Stomach (tissue), 9 donors: Measurements from ENCODE around the gene EYA2. TPM values are rescaled to one million over a fixed set of nuclear protein-coding genes. Genes with fewer than 3 reads are reported as not detected.

Experiments
- DNase-seq, 2 donors: peaks; one replicate each; pipeline versions ENCODE4 v3.0.0 to v3.0.0-alpha.2; 2013 to 2019
- H3K27ac ChIP-seq, 5 donors: fragments of 200-600 bp in 4 of 5; sonication (generic) in 4 of 5; one replicate each; pipeline ENCODE4 v1.5.1; 2013 to 2019; ENCODE audit warnings: mild to moderate bottlenecking in 1 of 5, moderate library complexity in 1 of 5
- H3K27me3 ChIP-seq, 3 donors: fragments of 200-600 bp; sonication (generic); one replicate each; pipeline ENCODE4 v1.5.1; 2017 to 2019; ENCODE audit warnings: mixed run types in 1 of 3
- H3K36me3 ChIP-seq, 4 donors: fragments of 200-600 bp; sonication (generic); 1 replicate in 3 of 4; 2 replicates in 1 of 4; pipeline ENCODE4 v1.5.1; 2016 to 2019
- H3K4me1 ChIP-seq, 4 donors: fragments of 200-600 bp; sonication (generic); one replicate each; pipeline ENCODE4 v1.5.1; 2016 to 2019
- H3K4me3 ChIP-seq, 4 donors: fragments of 200-600 bp; sonication (generic) in 3 of 4; one replicate each; pipeline ENCODE4 v1.5.1; 2016 to 2019; ENCODE audit warnings: mild to moderate bottlenecking in 1 of 4
- H3K9me3 ChIP-seq, 4 donors: fragments of 200-600 bp; sonication (generic); one replicate each; pipeline ENCODE4 v1.5.1; 2016 to 2019
- CTCF ChIP-seq, 7 experiments: fragments of 450-650 bp in 4 of 7; fragments of 200-600 bp in 3 of 7; sonication (generic) in 3 of 7; IDR thresholded peaks; one replicate each; pipeline ENCODE4 v1.5.1; 2016 to 2019; ENCODE audit warnings: antibody characterized with exemption in 7 of 7, control low read depth in 2 of 7, mild to moderate bottlenecking in 1 of 7
- EP300 ChIP-seq: sonication (generic); formaldehyde crosslinking; IDR thresholded peaks from one replicate; pipeline ENCODE4 v1.6.1; 2017; ENCODE audit warnings: antibody characterized with exemption
- POLR2A ChIP-seq, 4 donors: fragments of 450-650 bp; IDR thresholded peaks; one replicate each; pipeline ENCODE4 v1.6.1; 2016; ENCODE audit warnings: antibody characterized with exemption in 4 of 4, control low read depth in 2 of 4, mild to moderate bottlenecking in 1 of 4, moderate library complexity in 1 of 4
- POLR2AphosphoS5 ChIP-seq, 3 donors: sonication (generic); formaldehyde crosslinking; IDR thresholded peaks; one replicate each; pipeline ENCODE4 v1.6.1; 2016; ENCODE audit warnings: antibody characterized with exemption in 3 of 3
- WGBS, 5 donors: extraction: QIAGEN DNeasy Blood & Tissue Kit in 3 of 5; methylation state at CpG; one replicate each; pipeline versions ENCODE4 v1.1.5 to v1.1.7; 2013 to 2018; 5-methylcytosine and 5-hydroxymethylcytosine counted together
- intact Hi-C: fragments of 100-400 bp; cut with DNase I; formaldehyde crosslinking; loops from one replicate; pipeline ENCODE4 v1.15.1; 2023; ENCODE audit warnings: low total_unique reads
- polyA plus RNA-seq, 3 donors: library from polyadenylated mRNA; stranded (reverse); fragments of 200-250 nt; gene quantifications; one replicate each; pipeline ENCODE4 v1.2.3, GENCODE V29; 2013
- total RNA-seq, 5 donors: library from RNA; depleted of rRNA; stranded (reverse); fragments of >200 nt; gene quantifications; one replicate each; pipeline versions ENCODE4 v1.1.0 to v1.2.3, GENCODE V29; 2014 to 2016
- donor health status: healthy with polysubstance abuse.
- donor health status: Bipolar disorder and iron deficiency.
- donor health status: healthy.

The EYA2 gene
- total and polyA plus RNA-seq, 8 donors = 1.8 to 86.2 (median 5.5) TPM

GRCh38 chr20:47125758-47126591 lies 231.3 kb downstream of the EYA2 start:
- Histone ChIP-seq H3K4me1 (peaks cover 24 to 31% (median 29%) of the 10 kb centered on the region in 4 donors), H3K27me3 (peaks cover 0 to 16% (median 0%) of the 10 kb centered on the region in 3 donors), H3K4me3 (no peak overlapping the region), H3K36me3 (no peaks in the 10 kb centered on the region), H3K9me3 (no peaks in the 10 kb centered on the region), H3K27ac (peak overlapping the region; percentile 51 to 80 (median 74))
- 45 to 60% (median 55%) methylated on average over 12 to 20 of the region's 20 CpGs for WGBS, 5 donors
- TF ChIP-seq EP300 = no peak
- no peak for TF ChIP-seq POLR2AphosphoS5 (IDR thresholded peaks at IDR 0.05)
- TF ChIP-seq CTCF (IDR thresholded peaks at IDR 0.05) = no peak
- TF ChIP-seq POLR2A (IDR thresholded peaks at IDR 0.05) = no peak
- DNase-seq = peak in 1 of 2 donors; percentile 30
- intact Hi-C loops = no loop called here

- no peaks in the 10 kb centered on the region for H3K9me3 ChIP-seq
- no peak for DNase-seq
- H3K27me3 ChIP-seq = peaks cover 0 to 16% (median 0%) of the 10 kb centered on the region in 3 donors
- TF ChIP-seq EP300 (no peak), POLR2A (IDR thresholded peaks at IDR 0.05) (no peak), CTCF (IDR thresholded peaks at IDR 0.05) (no peak), POLR2AphosphoS5 (IDR thresholded peaks at IDR 0.05) (no peak)
- H3K27ac ChIP-seq = peak overlapping the region in 2 of 5 donors; percentile 51 to 76
- WGBS, 5 donors = 66 to 74% (median 71%) methylated on average over 5 of the region's 5 CpGs
- H3K4me3 ChIP-seq = no peak overlapping the region
- H3K36me3 ChIP-seq = no peaks in the 10 kb centered on the region
- intact Hi-C loops = no loop called here
- H3K4me1 ChIP-seq = peaks cover 24 to 31% (median 29%) of the 10 kb centered on the region in 4 donors
Measured at GRCh38 chr20:47126709-47127108, 232.1 kb downstream of the EYA2 start.

GRCh38 chr20:47127546-47127945 lies 232.9 kb downstream of the EYA2 start:
- intact Hi-C loops = no loop called here
- peaks cover 0 to 16% (median 0%) of the 10 kb centered on the region in 3 donors for H3K27me3 ChIP-seq
- peak overlapping the region in 4 of 5 donors; percentile 1 to 43 (median 26) for H3K27ac ChIP-seq
- TF ChIP-seq POLR2A (IDR thresholded peaks at IDR 0.05) = no peak
- H3K9me3 ChIP-seq = no peaks in the 10 kb centered on the region
- no peaks in the 10 kb centered on the region for H3K36me3 ChIP-seq
- H3K4me1 ChIP-seq = peaks cover 24 to 31% (median 29%) of the 10 kb centered on the region in 4 donors
- 64 to 74% (median 68%) methylated on average over 5 of the region's 5 CpGs for WGBS, 5 donors
- H3K4me3 ChIP-seq = no peak overlapping the region
- no peak for DNase-seq

GRCh38 chr20:47127999-47128398 lies 233.4 kb downstream of the EYA2 start:
- 12 to 47% (median 30%) methylated on average over 6 of the region's 6 CpGs for WGBS, 5 donors
- peak in 1 of 3 donors; percentile 13 for TF ChIP-seq POLR2AphosphoS5 (IDR thresholded peaks at IDR 0.05)
- no peak for TF ChIP-seq EP300
- intact Hi-C loops = no loop called here

GRCh38 chr20:47129306-47129705 lies 234.7 kb downstream of the EYA2 start:
- H3K27me3 ChIP-seq = peaks cover 0 to 13% (median 0%) of the 10 kb centered on the region in 3 donors
- no peak overlapping the region for H3K27ac ChIP-seq
- intact Hi-C loops = no loop called here
- H3K4me3 ChIP-seq = no peak overlapping the region
- H3K4me1 ChIP-seq = peaks cover 24 to 30% (median 27%) of the 10 kb centered on the region in 4 donors
- no peak for TF ChIP-seq EP300
- no peak for TF ChIP-seq CTCF (IDR thresholded peaks at IDR 0.05)
- TF ChIP-seq POLR2AphosphoS5 (IDR thresholded peaks at IDR 0.05) = no peak
- 91 to 94% (median 94%) methylated on average over 1 of the region's 1 CpG for WGBS, 5 donors
- H3K36me3 ChIP-seq = no peaks in the 10 kb centered on the region
- no peak for DNase-seq
- no peaks in the 10 kb centered on the region for H3K9me3 ChIP-seq

More at GRCh38 chr20:47127999-47128398, 233.4 kb downstream of the EYA2 start:
- no peaks in the 10 kb centered on the region for H3K9me3 ChIP-seq
- H3K4me3 ChIP-seq = no peak overlapping the region
- peak; percentile 41 to 43 for DNase-seq
- peak overlapping the region; percentile 1 to 43 (median 25) for H3K27ac ChIP-seq
- H3K27me3 ChIP-seq = peaks cover 0 to 16% (median 0%) of the 10 kb centered on the region in 3 donors
- no peaks in the 10 kb centered on the region for H3K36me3 ChIP-seq
- peaks cover 24 to 31% (median 29%) of the 10 kb centered on the region in 4 donors for H3K4me1 ChIP-seq
